ENCODE results near the gene DNER. TPM values are rescaled to one million over a fixed set of nuclear protein-coding genes. Genes with fewer than 3 reads are reported as not detected.
A peak's percentile ranks its signal among the peaks of the same experiment; 100 is the strongest.
"Not testable (repeated sequence)": the region's sequence is repeated elsewhere in the genome, so short reads cannot be mapped to it uniquely, and the experiment has no call there.

Gene DNER, protein sequence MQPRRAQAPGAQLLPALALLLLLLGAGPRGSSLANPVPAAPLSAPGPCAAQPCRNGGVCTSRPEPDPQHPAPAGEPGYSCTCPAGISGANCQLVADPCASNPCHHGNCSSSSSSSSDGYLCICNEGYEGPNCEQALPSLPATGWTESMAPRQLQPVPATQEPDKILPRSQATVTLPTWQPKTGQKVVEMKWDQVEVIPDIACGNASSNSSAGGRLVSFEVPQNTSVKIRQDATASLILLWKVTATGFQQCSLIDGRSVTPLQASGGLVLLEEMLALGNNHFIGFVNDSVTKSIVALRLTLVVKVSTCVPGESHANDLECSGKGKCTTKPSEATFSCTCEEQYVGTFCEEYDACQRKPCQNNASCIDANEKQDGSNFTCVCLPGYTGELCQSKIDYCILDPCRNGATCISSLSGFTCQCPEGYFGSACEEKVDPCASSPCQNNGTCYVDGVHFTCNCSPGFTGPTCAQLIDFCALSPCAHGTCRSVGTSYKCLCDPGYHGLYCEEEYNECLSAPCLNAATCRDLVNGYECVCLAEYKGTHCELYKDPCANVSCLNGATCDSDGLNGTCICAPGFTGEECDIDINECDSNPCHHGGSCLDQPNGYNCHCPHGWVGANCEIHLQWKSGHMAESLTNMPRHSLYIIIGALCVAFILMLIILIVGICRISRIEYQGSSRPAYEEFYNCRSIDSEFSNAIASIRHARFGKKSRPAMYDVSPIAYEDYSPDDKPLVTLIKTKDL
- total RNA-seq = 10 to 100 TPM in 1 of 4 donors, 1 to 10 TPM in 2, under 1 TPM in 1; 0.31 to 13.3 (median 6.3) TPM

GRCh38 chr2:229714080-229714735 is at the start of gene DNER:
Gene DNER, minus strand, starts transcription at chr2:229714555. Its CDS starts 132 bp downstream, at chr2:229714423.
- ATAC-seq = peak; percentile 10
- peak within 1 kb of the TSS in 1 of 2 donors; percentile 47 for H3K4me3 ChIP-seq
- H3K36me3 ChIP-seq = no peaks in the 10 kb centered on the region
- WGBS, 2 donors (ENCODE audit: low coverage in 1 of 2) = no CpG with 5 or more reads among the region's 84 CpGs
- H3K9me3 ChIP-seq = no peaks in the 10 kb centered on the region
- peaks cover 96% of the 10 kb centered on the region for H3K27me3 ChIP-seq
- no peak within 1 kb of the TSS for H3K27ac ChIP-seq
- no peak for TF ChIP-seq POLR2AphosphoS5 (IDR thresholded peaks at IDR 0.05)
- TF ChIP-seq EP300 (IDR thresholded peaks at IDR 0.05) = no peak
- TF ChIP-seq POLR2A (IDR thresholded peaks at IDR 0.05) = no peak
- TF ChIP-seq, protein P1, sequence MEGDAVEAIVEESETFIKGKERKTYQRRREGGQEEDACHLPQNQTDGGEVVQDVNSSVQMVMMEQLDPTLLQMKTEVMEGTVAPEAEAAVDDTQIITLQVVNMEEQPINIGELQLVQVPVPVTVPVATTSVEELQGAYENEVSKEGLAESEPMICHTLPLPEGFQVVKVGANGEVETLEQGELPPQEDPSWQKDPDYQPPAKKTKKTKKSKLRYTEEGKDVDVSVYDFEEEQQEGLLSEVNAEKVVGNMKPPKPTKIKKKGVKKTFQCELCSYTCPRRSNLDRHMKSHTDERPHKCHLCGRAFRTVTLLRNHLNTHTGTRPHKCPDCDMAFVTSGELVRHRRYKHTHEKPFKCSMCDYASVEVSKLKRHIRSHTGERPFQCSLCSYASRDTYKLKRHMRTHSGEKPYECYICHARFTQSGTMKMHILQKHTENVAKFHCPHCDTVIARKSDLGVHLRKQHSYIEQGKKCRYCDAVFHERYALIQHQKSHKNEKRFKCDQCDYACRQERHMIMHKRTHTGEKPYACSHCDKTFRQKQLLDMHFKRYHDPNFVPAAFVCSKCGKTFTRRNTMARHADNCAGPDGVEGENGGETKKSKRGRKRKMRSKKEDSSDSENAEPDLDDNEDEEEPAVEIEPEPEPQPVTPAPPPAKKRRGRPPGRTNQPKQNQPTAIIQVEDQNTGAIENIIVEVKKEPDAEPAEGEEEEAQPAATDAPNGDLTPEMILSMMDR (IDR thresholded peaks at IDR 0.05) = no peak
- peaks cover 0 to 24% (median 13%) of the 10 kb centered on the region in 3 donors for H3K4me1 ChIP-seq

DNA sequence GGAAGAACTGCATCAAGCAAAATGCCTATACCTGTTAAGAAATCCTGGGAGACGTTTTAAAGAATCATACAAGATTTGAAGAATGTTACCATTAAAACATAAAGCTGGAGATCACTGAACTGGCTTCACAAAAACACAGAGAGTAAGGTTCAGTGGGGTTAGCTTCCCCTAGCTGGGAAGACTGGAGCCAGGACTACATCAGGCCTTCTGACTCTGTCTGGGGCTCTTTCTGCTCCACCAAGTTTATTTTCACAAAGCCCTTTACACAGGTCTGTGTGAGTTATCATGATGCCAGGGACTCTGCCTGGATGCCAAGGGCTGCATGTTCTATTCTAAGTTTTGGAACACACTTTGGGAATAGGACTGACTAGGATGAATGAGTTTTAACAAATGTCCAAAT is 47.3 kb upstream of the DNER start:
- no peaks in the 10 kb centered on the region for H3K9me3 ChIP-seq
- peaks cover 0 to 5% (median 0%) of the 10 kb centered on the region in 3 donors for H3K4me1 ChIP-seq
- H3K27ac ChIP-seq = no peak overlapping the region
- H3K36me3 ChIP-seq = peaks cover 0 to 39% of the 10 kb centered on the region in 2 donors
- 33 to 80% methylated on average over 1 of the region's 1 CpG for WGBS, 2 donors (ENCODE audit: low coverage in 1 of 2)
- TF ChIP-seq POLR2A (IDR thresholded peaks at IDR 0.05) (no peak), EP300 (IDR thresholded peaks at IDR 0.05) (no peak), POLR2AphosphoS5 (IDR thresholded peaks at IDR 0.05) (no peak)
- TF ChIP-seq, protein P1 (IDR thresholded peaks at IDR 0.05) = no peak
- no peaks in the 10 kb centered on the region for H3K27me3 ChIP-seq
- no peak overlapping the region for H3K4me3 ChIP-seq
- ATAC-seq = no peak

GRCh38 chr2:229757462-229757861 is 43.1 kb upstream of the DNER start:
- H3K9me3 ChIP-seq, H3K27ac ChIP-seq, ATAC-seq, H3K27me3 ChIP-seq, H3K4me1 ChIP-seq, H3K4me3 ChIP-seq, H3K36me3 ChIP-seq: not testable (repeated sequence)
- 97% methylated on average over 9 of the region's 10 CpGs; no CpG with 5 or more reads in 1 of the 2 donors for WGBS, 2 donors (ENCODE audit: low coverage in 1 of 2)

DNA sequence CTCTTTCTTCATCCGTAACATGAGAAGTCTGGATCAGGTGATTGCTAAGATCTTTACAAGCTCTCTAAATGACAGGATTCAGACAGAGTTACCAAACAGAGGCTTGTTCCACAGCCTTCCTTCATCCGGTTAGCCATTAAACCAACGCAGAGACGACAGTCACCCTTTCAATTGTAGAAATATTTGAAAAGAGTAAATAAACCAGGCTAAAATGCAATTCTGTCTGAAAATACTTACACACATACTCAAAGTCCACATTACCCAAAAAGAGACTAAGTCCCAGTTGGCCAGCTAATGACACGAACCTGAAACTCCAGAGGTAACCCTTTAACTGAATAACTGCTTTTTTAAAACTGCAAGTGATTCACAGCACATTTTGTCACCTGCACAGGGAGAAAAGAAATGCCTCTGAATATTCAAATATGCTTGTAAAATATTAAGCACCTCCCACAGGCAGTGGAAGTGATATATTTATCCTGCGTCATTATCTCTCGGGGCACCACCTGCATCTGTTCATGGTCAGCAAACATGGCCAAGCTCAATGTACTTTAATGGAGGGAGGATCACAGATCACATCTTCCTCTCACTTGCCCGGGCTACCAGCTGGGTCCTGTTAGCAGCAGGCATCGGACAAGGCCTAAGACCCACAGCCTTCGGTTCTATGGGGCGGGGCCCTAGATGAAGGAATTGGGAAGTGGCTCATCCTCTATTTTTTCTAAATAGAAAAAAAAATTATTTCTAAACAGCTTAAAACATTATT is 38.8 kb upstream of the DNER start:
- no peaks in the 10 kb centered on the region for H3K4me1 ChIP-seq
- H3K36me3 ChIP-seq = no peaks in the 10 kb centered on the region
- no peak for TF ChIP-seq EP300 (IDR thresholded peaks at IDR 0.05)
- TF ChIP-seq POLR2AphosphoS5 (IDR thresholded peaks at IDR 0.05) = no peak
- no peak for TF ChIP-seq POLR2A (IDR thresholded peaks at IDR 0.05)
- TF ChIP-seq, protein P1 (IDR thresholded peaks at IDR 0.05) = no peak
- H3K9me3 ChIP-seq = no peaks in the 10 kb centered on the region
- 60 to 66% methylated on average over 6 to 9 of the region's 11 CpGs for WGBS, 2 donors (ENCODE audit: low coverage in 1 of 2)
- peaks cover 2% of the 10 kb centered on the region for H3K27me3 ChIP-seq
- no peak for ATAC-seq
- H3K4me3 ChIP-seq = no peak overlapping the region
- H3K27ac ChIP-seq = no peak overlapping the region

- WGBS, 2 donors (ENCODE audit: low coverage in 1 of 2) = 70 to 83% methylated on average over 3 to 6 of the region's 6 CpGs
- Histone ChIP-seq H3K4me1 (no peaks in the 10 kb centered on the region), H3K9me3 (no peaks in the 10 kb centered on the region), H3K27me3 (peaks cover 3% of the 10 kb centered on the region), H3K4me3 (no peak overlapping the region), H3K27ac (no peak overlapping the region), H3K36me3 (no peaks in the 10 kb centered on the region)
- TF ChIP-seq, protein P1 (IDR thresholded peaks at IDR 0.05) = no peak
- TF ChIP-seq POLR2A (IDR thresholded peaks at IDR 0.05) (no peak), POLR2AphosphoS5 (IDR thresholded peaks at IDR 0.05) (no peak), EP300 (IDR thresholded peaks at IDR 0.05) (no peak)
- no peak for ATAC-seq
Observed at GRCh38 chr2:229749779-229750178, 35.4 kb upstream of the DNER start.
